HepG2 (cell line): ENCODE results near the gene RASSF8.

Experiments used
- ATF2 ChIP-seq: sonication (generic); formaldehyde crosslinking; IDR thresholded peaks from 2 replicates; pipeline ENCODE4 v1.4.0; 2020; ENCODE audit warnings: missing genetic modification reagents
- ATF3 ChIP-seq: sonication (generic); formaldehyde crosslinking; IDR thresholded peaks from 2 replicates; pipeline ENCODE4 v1.4.0; 2020; ENCODE audit warnings: missing genetic modification reagents
- MAX ChIP-seq: IDR thresholded peaks from 2 replicates; pipeline ENCODE4 v1.6.1; 2012; ENCODE audit warnings: inconsistent platforms
- POLR2A ChIP-seq, 2 experiments: IDR thresholded peaks; 2 replicates each; pipeline ENCODE4 v1.6.1; 2011; ENCODE audit warnings: low read depth in 2 of 2, low read length in 2 of 2, mild to moderate bottlenecking in 1 of 2, moderate library complexity in 1 of 2; ENCODE audit not compliant: insufficient read depth in 1 of 2
- PREB ChIP-seq: sonication (generic); formaldehyde crosslinking; IDR thresholded peaks from 2 replicates; pipeline ENCODE4 v1.4.0; 2020; ENCODE audit warnings: missing genetic modification reagents
- ZNF441 ChIP-seq: sonication (generic); formaldehyde crosslinking; IDR thresholded peaks from 2 replicates; pipeline ENCODE4 v1.7.0; 2021; ENCODE audit warnings: missing genetic modification reagents, borderline replicate concordance

- no peak for TF ChIP-seq PREB (CRISPR knock-in tag)
- TF ChIP-seq ZNF441 (CRISPR knock-in tag): no peak
- TF ChIP-seq ATF3 (CRISPR knock-in tag): no peak
- TF ChIP-seq MAX: no peak
- TF ChIP-seq ATF2: no peak
- no peak for TF ChIP-seq POLR2A (IDR thresholded peaks at IDR 0.05; ENCODE audit: insufficient read depth in 1 of 2, low read depth in 2 of 2, low read length in 2 of 2)
These were observed 63.1 kb downstream of the RASSF8 start for GRCh38 chr12:26021534-26021933.
